Transverse colon (tissue), 4 donors: ENCODE results near the gene TMED10. TPM values are rescaled to one million over a fixed set of nuclear protein-coding genes. Genes with fewer than 3 reads are reported as not detected.

ENCODE experiments used
- DNase-seq: peaks from one replicate; pipeline ENCODE4 v3.0.0-alpha.2; 2019
- H3K27ac ChIP-seq, 4 donors: fragments of 200-600 bp; sonication (generic); 2 replicates each; pipeline ENCODE4 v1.5.1; 2016 to 2018; ENCODE audit warnings: inconsistent platforms in 4 of 4
- H3K27me3 ChIP-seq: fragments of 200-600 bp; sonication (generic); 2 replicates; pipeline ENCODE4 v1.5.1; 2017; ENCODE audit warnings: inconsistent platforms
- H3K36me3 ChIP-seq, 4 donors: fragments of 200-600 bp; sonication (generic); 2 replicates each; pipeline ENCODE4 v1.5.1; 2017 to 2019; ENCODE audit warnings: inconsistent platforms in 4 of 4
- H3K4me1 ChIP-seq, 4 donors: fragments of 200-600 bp; sonication (generic); 2 replicates each; pipeline ENCODE4 v1.5.1; 2017 to 2020; ENCODE audit warnings: inconsistent platforms in 4 of 4
- H3K4me3 ChIP-seq, 4 donors: fragments of 200-600 bp; sonication (generic); 1 replicate in 1 of 4; 2 replicates in 3 of 4; pipeline versions ENCODE4 v1.5.1 to v1.6.1; 2017 to 2019; ENCODE audit warnings: inconsistent platforms in 4 of 4
- H3K9me3 ChIP-seq, 2 donors: fragments of 200-600 bp; sonication (generic); 2 replicates each; pipeline ENCODE4 v1.5.1; 2017 to 2019; ENCODE audit warnings: inconsistent platforms in 2 of 2
- EP300 ChIP-seq: sonication (generic); formaldehyde crosslinking; IDR thresholded peaks from one replicate; pipeline ENCODE4 v1.6.1; 2017; ENCODE audit warnings: antibody characterized with exemption, low read depth
- POLR2A ChIP-seq: fragments of 450-650 bp; IDR thresholded peaks from one replicate; pipeline ENCODE4 v1.6.1; 2016; ENCODE audit warnings: antibody characterized with exemption, mild to moderate bottlenecking, moderate library complexity
- POLR2AphosphoS5 ChIP-seq, 3 donors: sonication (generic); formaldehyde crosslinking; IDR thresholded peaks; one replicate each; pipeline ENCODE4 v1.6.1; 2016; ENCODE audit warnings: antibody characterized with exemption in 3 of 3
- WGBS, 2 donors: methylation state at CpG; one replicate each; pipeline ENCODE4 v1.1.5; 2018; ENCODE audit warnings: low coverage in 1 of 2; 5-methylcytosine and 5-hydroxymethylcytosine counted together
- in situ Hi-C, 4 donors: fragments of 200-750 bp; cut with MboI; loops; one replicate each; pipeline versions ENCODE4 v1.15.0 to v1.15.1; 2017; ENCODE audit warnings: low sequenced_read_pairs in 3 of 4, low pct_ligation_motif_present in 1 of 4, low pct_unique_long_range_greater_than_20kb in 1 of 4
- intact Hi-C: fragments of 100-400 bp; cut with DNase I; formaldehyde crosslinking; loops from one replicate; pipeline ENCODE4 v1.15.1; 2023; ENCODE audit warnings: low total_unique reads
- total RNA-seq, 4 donors: library from RNA; depleted of rRNA; stranded (reverse); fragments of >200 nt; gene quantifications; one replicate each; pipeline ENCODE4 v1.1.0, GENCODE V29; 2016
- TF ChIP-seq, protein P1 (sequence below), 5 experiments: fragments of 200-600 bp in 3 of 5; fragments of 450-650 bp in 2 of 5; sonication (generic) in 3 of 5; IDR thresholded peaks; 1 replicate in 2 of 5; 2 replicates in 3 of 5; pipeline ENCODE4 v1.5.1; 2016 to 2017; ENCODE audit warnings: antibody characterized with exemption in 5 of 5, inconsistent platforms in 3 of 5, mild to moderate bottlenecking in 2 of 5, moderate library complexity in 1 of 5

TMED10 gene
- total RNA-seq, 4 donors from 2014 or later = 70.3 to 255 (median 244) TPM

DNA sequence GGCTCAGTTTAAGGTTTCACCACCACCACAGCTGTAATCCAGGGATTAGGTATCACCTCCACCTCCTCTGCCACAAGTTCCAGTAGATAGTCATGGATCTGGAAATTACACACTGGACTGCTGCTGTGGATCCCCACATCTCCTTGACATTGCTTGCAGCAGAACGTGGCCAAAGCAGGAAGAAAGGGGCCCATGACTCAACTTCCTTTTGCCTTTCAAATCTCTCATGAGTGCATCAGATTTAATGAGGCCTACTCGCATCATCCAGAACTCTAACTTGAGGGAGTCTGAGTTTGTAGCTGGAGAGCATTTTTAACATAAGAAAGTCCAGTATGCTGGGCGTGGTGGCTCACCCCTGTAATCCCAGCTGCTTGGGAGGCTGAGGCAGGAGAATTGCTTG, 29.2 kb upstream of the TMED10 start:
- Histone ChIP-seq H3K36me3 (no peaks in the 10 kb centered on the region), H3K27me3 (no peaks in the 10 kb centered on the region), H3K27ac (no peak overlapping the region), H3K4me1 (peaks cover 0 to 53% (median 14%) of the 10 kb centered on the region in 4 donors), H3K4me3 (no peak overlapping the region), H3K9me3 (no peaks in the 10 kb centered on the region)
- intact Hi-C loops (no loop called here), in situ Hi-C loops (no loop called here)
- 79% methylated on average over 3 of the region's 3 CpGs; no CpG with 5 or more reads in 1 of the 2 donors for WGBS, 2 donors
- no peak for DNase-seq
- TF ChIP-seq EP300 = no peak
- no peak for TF ChIP-seq POLR2A
- TF ChIP-seq, protein P1, sequence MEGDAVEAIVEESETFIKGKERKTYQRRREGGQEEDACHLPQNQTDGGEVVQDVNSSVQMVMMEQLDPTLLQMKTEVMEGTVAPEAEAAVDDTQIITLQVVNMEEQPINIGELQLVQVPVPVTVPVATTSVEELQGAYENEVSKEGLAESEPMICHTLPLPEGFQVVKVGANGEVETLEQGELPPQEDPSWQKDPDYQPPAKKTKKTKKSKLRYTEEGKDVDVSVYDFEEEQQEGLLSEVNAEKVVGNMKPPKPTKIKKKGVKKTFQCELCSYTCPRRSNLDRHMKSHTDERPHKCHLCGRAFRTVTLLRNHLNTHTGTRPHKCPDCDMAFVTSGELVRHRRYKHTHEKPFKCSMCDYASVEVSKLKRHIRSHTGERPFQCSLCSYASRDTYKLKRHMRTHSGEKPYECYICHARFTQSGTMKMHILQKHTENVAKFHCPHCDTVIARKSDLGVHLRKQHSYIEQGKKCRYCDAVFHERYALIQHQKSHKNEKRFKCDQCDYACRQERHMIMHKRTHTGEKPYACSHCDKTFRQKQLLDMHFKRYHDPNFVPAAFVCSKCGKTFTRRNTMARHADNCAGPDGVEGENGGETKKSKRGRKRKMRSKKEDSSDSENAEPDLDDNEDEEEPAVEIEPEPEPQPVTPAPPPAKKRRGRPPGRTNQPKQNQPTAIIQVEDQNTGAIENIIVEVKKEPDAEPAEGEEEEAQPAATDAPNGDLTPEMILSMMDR (IDR thresholded peaks at IDR 0.05) = no peak
- TF ChIP-seq POLR2AphosphoS5 (IDR thresholded peaks at IDR 0.05) = no peak

DNA sequence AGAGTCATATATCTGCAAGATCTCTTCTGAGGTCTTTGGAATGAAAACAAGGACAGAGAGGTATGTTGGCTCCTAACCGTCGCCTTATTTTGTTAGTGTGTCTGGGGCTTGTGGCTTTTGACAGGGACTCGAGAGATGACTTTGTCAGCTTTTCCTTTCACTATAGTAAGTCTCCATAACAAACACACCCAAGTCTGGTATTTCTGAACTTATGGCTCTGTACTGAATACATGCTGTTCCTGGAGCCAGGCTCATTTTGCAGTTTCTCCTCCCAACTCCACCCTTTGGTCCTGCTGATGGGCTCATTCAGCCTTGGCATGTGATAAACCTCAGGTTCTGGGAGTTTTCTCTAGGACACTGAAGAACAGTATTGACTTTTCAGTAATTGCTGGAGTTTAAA, 27.7 kb upstream of the TMED10 start:
- in situ Hi-C loops (no loop called here), intact Hi-C loops (no loop called here)
- Histone ChIP-seq H3K27me3 (no peaks in the 10 kb centered on the region), H3K27ac (peak overlapping the region; percentile 62 to 85 (median 77)), H3K4me1 (peaks cover 0 to 63% (median 21%) of the 10 kb centered on the region in 4 donors), H3K36me3 (no peaks in the 10 kb centered on the region), H3K4me3 (peak overlapping the region in 1 of 4 donors; percentile 7), H3K9me3 (no peaks in the 10 kb centered on the region)
- TF ChIP-seq POLR2A (peak; percentile 37), EP300 (peak; percentile 91), POLR2AphosphoS5 (IDR thresholded peaks at IDR 0.05) (peak in 2 of 3 donors; percentile 43 to 62)
- TF ChIP-seq, protein P1 (IDR thresholded peaks at IDR 0.05) = no peak
- WGBS, 2 donors = 34 to 37% methylated on average over 2 to 3 of the region's 3 CpGs
- DNase-seq = peak; percentile 67

DNA sequence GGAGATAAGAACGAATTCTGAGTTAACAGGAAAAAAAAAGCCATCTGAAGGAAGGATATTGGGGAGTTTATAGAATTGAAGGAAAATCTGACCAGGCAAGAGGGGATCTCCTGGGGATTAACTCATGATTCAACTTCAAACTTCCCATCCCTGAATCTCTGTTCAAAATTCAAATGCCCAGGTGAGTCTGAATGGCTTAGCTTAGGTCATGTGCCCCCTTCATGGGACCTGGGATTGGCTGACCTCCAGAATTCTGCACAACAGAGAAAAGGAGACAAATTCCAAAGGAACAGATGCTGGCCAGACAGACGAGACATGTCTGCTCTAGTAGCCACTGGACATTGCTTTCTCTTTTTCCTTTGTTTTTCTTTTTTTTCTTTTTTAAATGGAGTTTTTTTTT, 26.2 kb upstream of the TMED10 start:
- Histone ChIP-seq H3K4me3 (no peak overlapping the region), H3K27ac (peak overlapping the region in 1 of 4 donors; percentile 86), H3K36me3 (no peaks in the 10 kb centered on the region), H3K27me3 (no peaks in the 10 kb centered on the region), H3K4me1 (peaks cover 8 to 78% (median 33%) of the 10 kb centered on the region in 4 donors), H3K9me3 (no peaks in the 10 kb centered on the region)
- intact Hi-C loops = no loop called here
- TF ChIP-seq POLR2A = no peak
- in situ Hi-C loops = no loop called here
- DNase-seq = no peak
- 64 to 80% methylated on average over 2 of the region's 2 CpGs for WGBS, 2 donors

DNA sequence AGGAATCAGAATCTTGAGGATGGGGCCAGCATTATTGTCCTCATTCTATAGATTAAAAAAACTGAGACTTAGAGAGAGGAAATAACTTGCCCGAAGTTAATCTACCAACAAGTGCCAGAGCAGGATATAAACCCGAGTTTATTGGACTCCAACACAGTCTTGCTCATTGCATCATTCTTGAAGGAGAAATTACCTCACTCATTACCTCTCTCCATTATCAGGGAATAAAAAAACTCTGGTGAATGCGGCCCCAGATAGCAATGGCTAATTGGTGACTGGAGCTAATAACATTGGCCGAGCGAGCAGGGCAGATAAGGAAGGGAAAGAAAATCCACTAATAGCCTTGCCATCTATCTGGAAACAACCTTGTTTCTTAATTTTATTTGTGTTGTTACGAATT, 24.7 kb upstream of the TMED10 start:
- no peaks in the 10 kb centered on the region for H3K9me3 ChIP-seq
- no peaks in the 10 kb centered on the region for H3K36me3 ChIP-seq
- TF ChIP-seq POLR2AphosphoS5 (IDR thresholded peaks at IDR 0.05) (no peak), EP300 (no peak), POLR2A (no peak)
- TF ChIP-seq, protein P1 (IDR thresholded peaks at IDR 0.05) = no peak
- H3K27me3 ChIP-seq = no peaks in the 10 kb centered on the region
- H3K4me1 ChIP-seq = peaks cover 11 to 81% (median 39%) of the 10 kb centered on the region in 4 donors
- peak overlapping the region; percentile 79 to 87 (median 83) for H3K27ac ChIP-seq
- in situ Hi-C loops (no loop called here), intact Hi-C loops (no loop called here)
- H3K4me3 ChIP-seq = no peak overlapping the region
- no peak for DNase-seq
- 54 to 60% methylated on average over 4 to 6 of the region's 6 CpGs for WGBS, 2 donors

DNA sequence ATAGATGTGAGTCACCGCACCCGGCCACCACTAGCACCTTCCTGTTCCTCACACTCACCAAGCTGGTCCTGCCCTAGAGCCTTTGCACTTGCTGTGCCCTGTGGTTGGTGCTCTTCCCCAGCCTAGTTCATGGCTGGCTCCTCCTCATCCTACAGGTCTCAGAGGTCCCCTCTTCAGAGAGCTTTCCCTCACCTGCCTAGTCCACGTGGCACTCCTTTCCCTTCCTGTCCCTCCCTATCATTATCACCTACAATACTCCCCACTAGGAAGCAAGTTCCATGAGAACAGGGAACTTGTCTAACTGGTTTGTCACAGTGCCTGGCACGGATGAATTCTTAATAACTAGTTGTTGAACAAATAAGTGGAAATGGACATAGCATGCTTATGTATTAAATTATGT, 24.0 kb upstream of the TMED10 start:
- peak overlapping the region; percentile 79 to 87 (median 83) for H3K27ac ChIP-seq
- H3K27me3 ChIP-seq = no peaks in the 10 kb centered on the region
- H3K9me3 ChIP-seq = no peaks in the 10 kb centered on the region
- H3K36me3 ChIP-seq = no peaks in the 10 kb centered on the region
- in situ Hi-C loops = no loop called here
- no peak overlapping the region for H3K4me3 ChIP-seq
- DNase-seq = peak; percentile 88
- WGBS, 2 donors = 34 to 48% methylated on average over 2 to 4 of the region's 4 CpGs
- peaks cover 11 to 79% (median 40%) of the 10 kb centered on the region in 4 donors for H3K4me1 ChIP-seq
- intact Hi-C loops = no loop called here
- TF ChIP-seq, protein P1 (IDR thresholded peaks at IDR 0.05) = peak in 1 of 5 experiments; percentile 18
- peak; percentile 53 for TF ChIP-seq POLR2A
- peak; percentile 13 to 91 (median 82) for TF ChIP-seq POLR2AphosphoS5 (IDR thresholded peaks at IDR 0.05)
- TF ChIP-seq EP300 = peak; percentile 77
